HG03060 (cell line): Measurements from ENCODE around the gene SLC1A3.

Experiments used
- ATAC-seq: cut with Tn5 transposase; IDR thresholded peaks from one replicate; pipeline ENCODE4 v1.9.1; 2021; ENCODE audit warnings: low read depth, moderate number of reproducible peaks; ENCODE audit not compliant: unreplicated experiment

Gene SLC1A3

DNA sequence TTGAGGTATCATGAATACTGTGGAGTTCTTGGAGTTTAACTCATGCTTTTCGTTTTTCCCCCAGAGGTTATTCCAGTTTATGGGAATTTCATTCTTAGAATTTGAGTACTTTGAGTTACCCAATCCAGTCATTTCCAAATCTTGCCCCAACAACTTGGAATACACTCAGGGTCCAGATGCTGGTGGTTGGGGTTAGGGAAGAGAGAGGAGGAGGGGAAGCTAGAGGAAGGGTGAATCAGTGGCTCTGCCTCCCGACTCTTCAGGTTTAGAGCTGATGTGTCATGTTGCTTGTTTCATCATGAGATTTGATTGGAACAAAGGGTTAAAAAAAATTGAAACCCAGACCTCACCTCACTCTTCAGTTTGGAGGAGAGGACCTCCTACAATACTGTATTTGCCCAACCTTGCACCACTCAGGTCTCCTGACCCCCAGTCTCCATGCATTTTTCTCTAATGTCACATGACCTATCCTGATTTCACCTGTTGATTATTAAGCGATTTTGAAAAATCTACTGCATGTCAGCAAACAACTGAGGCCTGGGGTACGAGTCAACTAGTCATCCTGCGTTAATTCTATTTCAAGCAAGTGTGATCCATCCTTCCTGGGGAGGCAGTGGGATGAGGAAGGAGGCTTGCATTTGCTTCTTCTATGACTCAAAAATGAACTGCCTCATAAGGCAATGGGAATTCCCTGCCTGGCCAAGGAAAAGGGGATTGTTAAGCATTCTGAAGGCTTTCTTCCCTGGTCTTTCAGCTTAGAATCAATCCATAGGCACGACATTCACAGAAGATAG is 6.2 kb upstream of the SLC1A3 start:
- no peak for ATAC-seq

GRCh38 chr5:36600917-36601527 is 5.4 kb upstream of the SLC1A3 start:
- no peak for ATAC-seq

GRCh38 chr5:36602704-36603321 is 3.6 kb upstream of the SLC1A3 start:
- no peak for ATAC-seq

DNA sequence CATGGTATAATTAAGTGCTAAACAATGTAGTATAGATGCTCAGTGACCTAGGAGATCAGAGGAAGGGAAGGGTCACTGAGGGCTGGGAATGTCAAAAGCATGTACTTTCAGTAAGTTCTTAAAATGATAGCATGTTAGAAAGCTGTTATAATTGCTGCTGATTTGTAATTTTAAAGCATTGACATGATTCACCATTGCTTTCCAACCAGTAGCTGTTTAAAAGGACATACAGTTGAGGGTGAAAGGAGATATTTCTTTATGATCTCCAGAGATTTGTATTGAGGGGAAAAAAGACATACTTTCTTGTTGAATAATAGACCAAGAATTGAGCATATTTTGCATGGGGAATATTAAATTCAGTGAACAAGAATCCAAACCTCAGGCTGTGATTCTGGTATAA is 1.2 kb upstream of the SLC1A3 start:
- ATAC-seq, result no peak

DNA sequence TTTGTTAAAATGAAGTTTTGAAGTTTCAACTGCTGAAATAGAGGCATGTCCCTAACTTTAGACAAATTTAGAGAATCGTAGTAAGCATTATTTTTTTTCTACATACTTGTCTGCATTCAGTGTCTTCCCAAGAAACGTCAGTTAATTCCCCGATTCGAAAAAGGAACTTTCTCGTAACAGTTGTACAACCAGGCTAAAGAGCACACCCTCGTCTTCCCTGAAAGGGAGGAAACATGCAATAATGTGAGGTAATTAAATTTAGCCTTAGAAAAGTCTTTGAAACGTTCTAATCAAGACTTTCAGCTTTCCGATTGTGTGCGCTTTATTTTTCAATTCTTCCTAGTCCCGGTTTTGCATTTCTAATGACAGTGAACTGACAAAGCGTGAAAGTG is 374 bp upstream of the SLC1A3 start:
- no peak for ATAC-seq

- ATAC-seq, result no peak
These were observed 737 bp downstream of the SLC1A3 start for GRCh38 chr5:36607114-36607571.

- ATAC-seq, result no peak
These were observed 1.7 kb downstream of the SLC1A3 start for GRCh38 chr5:36607838-36608783.

GRCh38 chr5:36610621-36611020 is 4.2 kb downstream of the SLC1A3 start:
- no peak for ATAC-seq

DNA sequence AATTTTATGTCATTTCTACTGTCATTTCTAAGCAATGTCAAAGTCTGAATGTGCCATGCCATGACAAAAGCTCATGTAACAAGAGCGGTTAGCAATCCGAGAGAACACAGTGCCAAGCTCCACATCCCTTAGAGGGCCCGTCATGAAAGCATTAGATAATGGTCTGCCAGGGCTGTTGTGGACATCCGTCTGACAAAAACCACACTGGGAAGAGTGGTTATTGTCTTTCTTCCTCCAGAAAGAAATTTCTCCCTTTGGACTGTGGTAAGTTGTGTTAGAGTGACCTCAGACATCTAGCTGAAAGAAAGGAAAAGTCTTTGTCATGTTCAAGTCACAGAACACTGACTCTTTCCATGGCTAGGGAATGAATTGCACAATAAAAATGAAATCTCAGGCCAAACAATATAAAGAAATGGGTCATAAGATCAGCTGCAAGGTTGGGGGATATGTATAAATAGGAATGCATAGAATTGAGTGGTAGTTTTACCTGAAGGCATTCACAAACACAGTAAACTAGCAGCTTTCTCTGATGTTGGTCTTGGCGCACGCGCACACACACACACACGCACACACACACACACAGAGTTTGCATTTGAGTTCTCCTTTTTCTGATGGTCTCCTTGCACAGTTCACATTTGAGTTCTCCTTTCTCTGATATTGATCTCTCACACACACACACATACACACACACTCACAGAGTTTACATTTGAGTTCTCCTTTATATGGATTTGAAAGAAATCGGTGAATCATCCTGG is 5.3 kb downstream of the SLC1A3 start:
- ATAC-seq, result no peak

- ATAC-seq, result no peak
These were observed 6.8 kb downstream of the SLC1A3 start for GRCh38 chr5:36613241-36613640.

- no peak for ATAC-seq
These were observed 7.6 kb downstream of the SLC1A3 start for GRCh38 chr5:36613771-36614656.

DNA sequence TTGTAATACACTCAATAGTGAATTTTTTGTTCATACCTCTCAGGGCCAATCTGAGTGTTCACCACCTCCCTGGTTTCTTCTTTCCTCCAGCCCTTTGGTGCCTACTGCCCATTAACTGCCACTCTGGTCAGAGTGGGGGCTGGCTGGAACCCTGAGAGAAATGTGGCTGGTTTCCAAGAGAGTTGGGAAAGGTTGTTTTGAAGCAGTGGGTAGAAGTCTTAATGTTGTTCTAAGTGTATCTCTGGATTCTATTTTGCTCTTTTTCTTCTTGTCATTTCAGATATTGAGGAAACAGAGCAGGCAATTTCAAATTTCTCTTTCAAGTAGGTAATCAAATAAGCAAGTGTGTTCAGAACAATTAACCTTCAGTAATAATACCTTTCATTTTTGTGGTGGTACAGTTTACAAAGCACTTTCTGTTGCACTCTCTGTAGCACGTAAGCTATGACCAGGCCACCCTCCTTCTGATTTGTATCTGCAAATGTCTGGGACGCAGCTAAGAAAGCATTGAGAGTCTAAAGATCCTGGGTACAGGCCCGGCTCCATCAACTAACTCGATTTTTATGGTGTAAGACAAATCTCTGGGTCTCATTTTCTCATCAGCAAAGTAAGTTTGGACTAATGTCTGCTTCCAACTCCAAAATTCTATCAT is 8.4 kb downstream of the SLC1A3 start:
- ATAC-seq, result no peak

GRCh38 chr5:36619012-36619635 is 12.7 kb downstream of the SLC1A3 start:
- no peak for ATAC-seq

DNA sequence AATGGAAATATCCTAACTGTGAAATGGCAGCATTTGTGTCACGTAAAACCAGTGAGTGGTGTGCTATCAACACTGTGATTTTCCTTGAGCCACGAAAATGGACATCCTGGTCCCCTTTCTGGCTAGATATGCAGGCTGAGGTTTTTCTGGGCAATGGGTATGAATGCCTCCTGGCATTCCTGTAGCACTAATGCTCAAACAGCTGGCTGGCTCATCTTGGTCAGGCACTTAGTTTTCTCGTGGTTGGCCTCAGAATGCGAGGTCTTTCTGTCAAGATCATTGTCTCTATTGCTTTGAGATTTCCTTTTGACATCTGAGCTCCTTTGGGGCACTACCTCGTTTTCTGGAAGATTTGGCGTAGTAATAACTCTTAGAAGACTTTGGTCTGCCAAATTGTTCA is 15.6 kb downstream of the SLC1A3 start:
- ATAC-seq, result no peak

- no peak for ATAC-seq
These were observed 17.4 kb downstream of the SLC1A3 start for GRCh38 chr5:36623832-36624231.

- no peak for ATAC-seq
These were observed 17.9 kb downstream of the SLC1A3 start for GRCh38 chr5:36624277-36624676.

DNA sequence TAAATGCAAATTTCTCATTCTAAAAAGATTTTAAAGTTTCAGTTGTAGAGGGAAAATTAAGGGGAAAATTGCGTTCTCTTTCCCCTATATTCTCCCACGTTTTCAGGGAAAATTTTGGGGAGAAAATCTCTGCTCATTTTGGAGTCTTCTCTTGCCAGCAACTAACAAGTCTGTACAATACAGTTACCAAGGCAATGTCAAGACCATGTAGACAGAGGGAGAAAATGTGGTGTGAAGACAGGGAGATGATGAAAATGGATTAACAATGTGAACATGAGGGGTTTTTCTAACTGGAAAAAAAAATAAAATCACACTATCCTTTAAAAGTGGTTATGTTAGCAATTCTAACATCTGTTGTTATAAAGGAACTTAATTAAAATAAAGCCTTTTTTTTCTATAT is 22.3 kb downstream of the SLC1A3 start:
- ATAC-seq, result no peak

DNA sequence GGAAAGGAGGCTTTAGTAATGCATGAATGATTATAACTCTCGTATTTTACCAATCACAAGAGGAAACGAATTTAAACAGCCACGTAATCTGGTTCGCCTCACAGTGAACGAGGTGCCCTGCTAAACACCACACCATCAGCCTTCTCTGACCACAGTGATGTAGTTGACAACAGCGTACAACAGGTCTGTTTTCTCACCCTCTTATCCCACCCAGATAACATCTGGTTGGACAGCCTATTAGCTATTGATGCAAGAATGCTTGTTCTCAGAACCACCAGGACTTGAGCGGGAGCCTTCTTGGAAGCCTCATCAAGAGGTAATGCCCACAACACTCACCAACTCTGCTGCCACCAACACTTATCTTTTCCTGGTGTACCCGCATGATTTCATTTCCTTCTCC is 23.3 kb downstream of the SLC1A3 start:
- no peak for ATAC-seq
